Measurements from ENCODE around the gene HUS1.

Gene HUS1

DNA sequence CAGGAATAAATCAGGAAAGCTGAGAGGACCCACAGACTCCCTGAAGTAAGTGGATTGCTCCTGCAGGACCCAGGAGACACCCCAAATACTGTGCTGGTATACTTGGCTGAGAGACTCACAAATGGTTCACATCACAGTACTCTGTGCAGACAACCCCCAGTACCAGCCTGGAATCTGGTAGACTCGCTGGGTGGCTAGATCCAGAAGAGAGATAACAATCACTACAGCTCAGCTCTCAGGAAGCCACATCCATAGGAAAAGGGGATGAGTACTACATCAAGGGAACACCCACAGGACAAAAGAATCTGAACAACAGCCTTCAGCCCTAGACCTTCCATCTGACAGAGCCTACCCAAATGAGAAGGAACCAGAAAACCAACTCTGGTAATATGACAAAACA lies 62.9 kb downstream of the HUS1 start:
- DNase-seq, result peak; percentile 43

DNA sequence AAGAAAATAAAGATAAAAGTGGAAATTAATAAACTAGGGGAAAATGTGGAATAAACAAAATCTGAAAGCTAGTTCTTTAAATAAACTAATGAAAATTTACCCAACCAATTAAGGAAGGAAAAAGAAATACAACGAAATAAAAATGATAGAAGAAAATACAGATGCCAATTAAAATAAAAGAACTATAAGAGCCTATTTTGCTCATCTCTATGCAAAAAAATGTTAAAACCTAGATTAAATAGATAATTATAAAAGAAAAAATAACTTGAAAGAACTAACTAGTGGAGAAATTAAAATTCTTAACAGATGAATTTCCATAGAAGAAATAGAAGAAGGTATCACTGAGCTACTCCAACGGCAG lies 63.8 kb downstream of the HUS1 start:
- no peak for DNase-seq

DNA sequence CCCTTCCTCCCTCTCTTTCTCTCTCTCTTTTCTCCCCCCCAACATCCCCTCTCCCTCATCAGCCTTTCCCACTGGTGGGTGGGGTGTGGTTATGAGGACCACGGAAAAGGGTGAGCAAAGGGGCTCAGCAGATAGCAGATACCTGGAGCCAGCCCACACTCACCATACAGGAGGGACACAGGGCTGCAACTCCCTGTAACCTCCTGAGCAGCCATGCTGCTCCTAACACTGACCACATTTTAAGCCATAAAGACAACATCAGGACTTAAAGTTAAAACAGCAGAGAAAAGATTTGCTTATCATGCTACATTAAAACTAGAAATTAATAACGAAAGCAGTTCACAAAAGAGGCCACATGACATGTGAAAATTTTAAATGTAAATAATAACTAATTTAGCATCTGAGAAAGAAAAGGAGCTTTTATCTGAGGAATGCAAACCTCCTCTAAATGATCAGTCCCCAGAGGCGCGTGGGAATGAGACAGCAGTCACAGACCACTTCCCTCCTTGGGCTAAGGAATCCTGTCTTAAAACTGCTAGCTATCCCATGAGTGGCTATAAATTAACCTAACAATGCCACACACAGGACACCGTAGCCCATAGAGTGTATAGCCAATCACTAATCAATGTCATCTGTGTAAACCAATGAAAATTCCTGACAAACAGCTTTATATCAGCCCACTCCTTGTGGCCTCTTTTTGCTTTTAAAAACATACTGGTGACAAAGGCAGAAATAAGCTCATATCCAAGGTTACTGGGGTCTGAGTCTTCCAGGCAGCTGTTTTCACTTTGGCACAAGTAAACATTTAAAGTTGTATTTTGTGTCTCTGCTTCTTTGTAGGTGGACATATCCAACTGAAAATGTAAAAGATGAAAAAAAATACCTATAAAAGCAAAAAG lies 64.4 kb downstream of the HUS1 start:
- DNase-seq, result peak; percentile 84
